Aorta (tissue), 5 donors: ENCODE data around the gene FAM174B. TPM values are rescaled to one million over a fixed set of nuclear protein-coding genes. Genes with fewer than 3 reads are reported as not detected.

Source experiments
- ATAC-seq: fragments of 200-7000 bp; cut with Tn5 transposase; one replicate; pipeline ENCODE4 v1.9.1; 2022; ENCODE audit warnings: moderate library complexity; ENCODE audit not compliant: low FRiP score
- DNase-seq, 2 donors: peaks; one replicate each; pipeline ENCODE4 v3.0.0-alpha.2; 2020
- H3K27ac ChIP-seq, 2 donors: one replicate each; pipeline ENCODE4 v1.5.1; 2013; ENCODE audit warnings: low read length in 2 of 2, mild to moderate bottlenecking in 2 of 2, moderate library complexity in 2 of 2, control low read depth in 1 of 2, inconsistent platforms in 1 of 2, low read depth in 1 of 2
- H3K27me3 ChIP-seq, 2 donors: one replicate each; pipeline ENCODE4 v1.6.1; 2013; ENCODE audit warnings: control low read depth in 1 of 2, low read length in 1 of 2, mild to moderate bottlenecking in 1 of 2, moderate library complexity in 1 of 2; ENCODE audit not compliant: insufficient read depth in 2 of 2, control insufficient read depth in 1 of 2
- H3K36me3 ChIP-seq, 2 donors: one replicate each; pipeline ENCODE4 v1.6.1; 2013; ENCODE audit warnings: control low read depth in 1 of 2, low read length in 1 of 2, mild to moderate bottlenecking in 1 of 2; ENCODE audit not compliant: insufficient read depth in 2 of 2, control insufficient read depth in 1 of 2
- H3K4me1 ChIP-seq, 2 donors: one replicate each; pipeline ENCODE4 v1.6.1; 2013; ENCODE audit warnings: low read length in 2 of 2, control low read depth in 1 of 2, mild to moderate bottlenecking in 1 of 2, moderate library complexity in 1 of 2; ENCODE audit not compliant: insufficient read depth in 2 of 2, control insufficient read depth in 1 of 2
- H3K4me3 ChIP-seq, 2 donors: one replicate each; pipeline ENCODE4 v1.5.1; 2013; ENCODE audit warnings: low read length in 2 of 2, control low read depth in 1 of 2, mild to moderate bottlenecking in 1 of 2
- H3K9me3 ChIP-seq: one replicate; pipeline ENCODE4 v1.6.1; 2013; ENCODE audit warnings: mild to moderate bottlenecking, low read length; ENCODE audit not compliant: control insufficient read depth
- WGBS, 2 donors: extraction: QIAGEN DNeasy Blood & Tissue Kit; methylation state at CpG; one replicate each; pipeline ENCODE4 v1.1.7; 2013; 5-methylcytosine and 5-hydroxymethylcytosine counted together
- intact Hi-C, 2 donors: fragments of 100-400 bp; cut with DNase I; formaldehyde crosslinking; loops; one replicate each; pipeline versions ENCODE4 v1.14.2 to v1.15.0; 2022
- polyA plus RNA-seq, 2 donors: library from polyadenylated mRNA; stranded (reverse); fragments of 200-250 nt; gene quantifications; one replicate each; pipeline ENCODE4 v1.2.3, GENCODE V29; 2013
- total RNA-seq, 2 donors: library from RNA; stranded (reverse); fragmentation: NEBNext Ultra II Directional; extraction: Animal tissue kit (Norgen Biotek cat#: 25700); gene quantifications; one replicate each; pipeline ENCODE4 v1.2.1, GENCODE V29; 2021
- donor health status: healthy with polysubstance abuse.
- donor health status: Bipolar disorder and iron deficiency.
- donor health status: DM: no; HTN: no; CAD: no.
- donor health status: DM: no; HTN: no; CAD: no.
- donor health status: DM: yes; HTN: yes; CAD: no.

FAM174B gene
- total and polyA plus RNA-seq, 4 donors = 3.3 to 16.0 (median 10.3) TPM; not detected in 1

DNA sequence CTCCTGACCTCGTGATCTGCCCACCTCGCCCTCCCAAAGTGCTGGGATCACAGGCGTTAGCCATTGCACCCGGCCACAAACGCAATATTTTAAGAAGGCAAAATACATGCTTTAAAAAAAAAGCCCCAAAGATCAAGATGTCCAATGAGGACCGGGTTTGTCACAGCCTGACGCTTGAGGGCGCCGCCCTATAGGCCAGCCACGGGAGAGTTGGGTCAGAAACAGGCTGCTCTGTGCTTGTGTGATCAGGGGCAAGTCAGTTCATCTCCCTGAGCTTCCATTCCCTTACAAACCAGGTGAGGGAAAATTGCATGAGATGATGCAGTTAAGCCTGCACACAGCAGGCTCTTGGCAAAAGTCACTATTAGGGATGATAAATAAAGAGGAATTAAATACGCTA, 23.9 kb downstream of the FAM174B start:
- DNase-seq = peak in 1 of 2 donors; percentile 37
- WGBS, 2 donors = 91 to 92% methylated on average over 11 of the region's 11 CpGs

GRCh38 chr15:92629975-92630626, 25.5 kb downstream of the FAM174B start:
- DNase-seq (no peak), ATAC-seq (no peak)
- Histone ChIP-seq H3K27me3 (no peaks in the 10 kb centered on the region), H3K4me1 (peaks cover 0 to under 1% of the 10 kb centered on the region in 2 donors), H3K9me3 (no peaks in the 10 kb centered on the region), H3K4me3 (no peak overlapping the region), H3K36me3 (no peaks in the 10 kb centered on the region), H3K27ac (no peak overlapping the region)
- 94% methylated on average over 11 of the region's 11 CpGs for WGBS, 2 donors
- intact Hi-C loops = no loop called here

More for the DNA sequence above, 23.9 kb downstream of the FAM174B start:
- Histone ChIP-seq H3K36me3 (no peaks in the 10 kb centered on the region), H3K27me3 (no peaks in the 10 kb centered on the region), H3K9me3 (no peaks in the 10 kb centered on the region), H3K4me3 (no peak overlapping the region), H3K4me1 (no peaks in the 10 kb centered on the region), H3K27ac (no peak overlapping the region)
- no peak for ATAC-seq
- intact Hi-C loops = no loop called here

GRCh38 chr15:92629276-92629974, 26.1 kb downstream of the FAM174B start:
- no peak for ATAC-seq
- Histone ChIP-seq H3K27me3 (no peaks in the 10 kb centered on the region), H3K36me3 (no peaks in the 10 kb centered on the region), H3K4me1 (peaks cover 0 to 2% of the 10 kb centered on the region in 2 donors), H3K9me3 (no peaks in the 10 kb centered on the region), H3K27ac (no peak overlapping the region), H3K4me3 (no peak overlapping the region)
- WGBS, 2 donors = 92 to 93% methylated on average over 11 of the region's 11 CpGs
- intact Hi-C loops = no loop called here
- peak in 1 of 2 donors; percentile 57 for DNase-seq

DNA sequence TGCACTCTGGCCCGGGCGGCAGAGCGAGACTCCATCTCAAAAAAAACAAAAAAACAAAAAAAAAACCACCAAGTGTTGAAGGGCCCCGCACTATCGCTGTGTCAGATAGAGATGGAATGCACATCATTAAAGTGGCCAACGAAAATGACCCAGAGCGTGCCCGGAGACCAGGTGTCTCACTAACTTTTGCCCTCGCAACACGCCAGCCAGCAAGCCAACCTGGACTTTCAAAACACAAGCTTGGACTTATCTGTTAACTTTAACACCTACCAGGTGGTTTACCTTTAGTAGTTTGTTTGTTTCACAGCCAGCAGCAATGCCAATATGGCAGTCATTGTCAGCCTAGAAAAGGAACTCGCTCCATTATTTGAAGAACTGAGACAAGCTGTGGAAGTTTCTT, 28.6 kb downstream of the FAM174B start:
- H3K27me3 ChIP-seq = no peaks in the 10 kb centered on the region
- H3K4me1 ChIP-seq = peaks cover 0 to 2% of the 10 kb centered on the region in 2 donors
- no peak for ATAC-seq
- no peaks in the 10 kb centered on the region for H3K9me3 ChIP-seq
- H3K4me3 ChIP-seq = no peak overlapping the region
- DNase-seq = no peak
- no peaks in the 10 kb centered on the region for H3K36me3 ChIP-seq
- intact Hi-C loops = no loop called here
- 96 to 98% methylated on average over 11 of the region's 11 CpGs for WGBS, 2 donors
- no peak overlapping the region for H3K27ac ChIP-seq

- 8 to 15% methylated on average over 3 of the region's 3 CpGs for WGBS, 2 donors
- Histone ChIP-seq H3K27ac (no peak overlapping the region), H3K4me3 (no peak overlapping the region), H3K4me1 (peaks cover 0 to 2% of the 10 kb centered on the region in 2 donors), H3K27me3 (no peaks in the 10 kb centered on the region), H3K36me3 (no peaks in the 10 kb centered on the region), H3K9me3 (no peaks in the 10 kb centered on the region)
- intact Hi-C loops = no loop called here
- ATAC-seq = no peak
- no peak for DNase-seq
Observed at GRCh38 chr15:92625251-92625980, 30.2 kb downstream of the FAM174B start.

DNA sequence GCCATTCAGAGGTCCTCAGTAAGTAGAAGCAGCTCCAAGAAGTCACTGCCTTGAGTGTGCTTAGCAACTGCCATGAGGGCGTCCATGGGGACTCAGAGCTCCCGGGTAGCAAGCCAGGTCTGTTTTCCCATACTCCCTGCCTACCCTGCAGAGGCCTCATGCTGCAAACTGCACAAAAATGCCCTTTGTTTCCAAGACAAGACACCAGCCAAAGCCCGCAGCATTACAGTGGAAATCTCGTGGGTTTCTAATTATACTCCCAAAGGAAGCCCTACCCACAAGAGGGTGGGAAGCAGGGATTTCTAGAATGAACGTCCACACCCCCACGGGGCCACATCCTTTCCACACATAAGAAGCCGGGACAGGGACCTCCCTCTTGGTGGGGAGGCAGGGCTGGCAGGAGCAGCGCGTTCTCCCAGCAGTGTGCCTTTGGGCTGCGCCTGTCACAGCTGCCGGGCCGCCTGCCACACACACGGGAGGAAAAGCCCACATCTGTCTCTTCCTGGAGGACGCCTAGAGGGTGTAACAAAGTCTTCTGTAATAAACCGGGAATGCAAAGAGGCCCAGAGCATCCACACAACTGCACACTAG, 31.1 kb downstream of the FAM174B start:
- H3K4me1 ChIP-seq = peaks cover 0 to 2% of the 10 kb centered on the region in 2 donors

GRCh38 chr15:92623435-92623834, 32.1 kb downstream of the FAM174B start:
- H3K27me3 ChIP-seq = no peaks in the 10 kb centered on the region
- intact Hi-C loops = no loop called here
- H3K27ac ChIP-seq = no peak overlapping the region
- no peak overlapping the region for H3K4me3 ChIP-seq
- peaks cover 2% of the 10 kb centered on the region in 2 donors for H3K4me1 ChIP-seq
- 93 to 94% methylated on average over 14 of the region's 14 CpGs for WGBS, 2 donors
- H3K9me3 ChIP-seq = no peaks in the 10 kb centered on the region
- H3K36me3 ChIP-seq = no peaks in the 10 kb centered on the region
- no peak for ATAC-seq
- no peak for DNase-seq

More for the DNA sequence above, 31.1 kb downstream of the FAM174B start:
- Histone ChIP-seq H3K9me3 (no peaks in the 10 kb centered on the region), H3K27me3 (no peaks in the 10 kb centered on the region), H3K36me3 (no peaks in the 10 kb centered on the region), H3K4me3 (no peak overlapping the region), H3K27ac (no peak overlapping the region)
- peak; percentile 56 for ATAC-seq
- WGBS, 2 donors = 2 to 4% methylated on average over 15 of the region's 15 CpGs
- intact Hi-C loops = no loop called here
- no peak for DNase-seq

DNA sequence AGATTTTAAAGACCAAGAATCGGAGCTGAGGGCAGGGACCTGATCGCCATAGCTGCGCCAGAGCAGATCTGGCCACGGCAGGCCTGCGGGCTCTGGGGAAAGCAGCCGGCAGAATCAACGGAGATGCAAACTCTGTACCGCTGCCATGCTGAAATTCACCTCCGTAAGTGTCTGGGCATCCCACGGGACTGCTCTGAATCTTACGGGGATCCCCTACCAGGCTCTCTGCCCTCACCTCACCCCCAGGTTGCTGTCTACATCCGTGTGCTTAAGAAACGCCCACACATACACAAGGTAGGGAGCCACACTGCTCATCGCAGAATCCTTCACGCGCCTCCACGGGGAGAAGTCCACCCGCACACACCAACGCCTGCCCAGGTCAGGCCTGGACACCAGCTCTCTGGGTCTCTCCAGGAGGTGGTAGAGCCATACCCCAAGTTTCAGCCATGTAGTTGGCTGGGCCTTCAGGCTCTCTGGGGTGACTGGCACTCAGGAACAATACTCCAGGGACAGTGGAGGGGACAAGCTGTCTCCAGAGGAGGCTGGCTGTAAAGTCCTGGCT, 33.5 kb downstream of the FAM174B start:
- no peak for DNase-seq

More for the DNA sequence above, 33.5 kb downstream of the FAM174B start:
- Histone ChIP-seq H3K9me3 (no peaks in the 10 kb centered on the region), H3K4me1 (peaks cover 2% of the 10 kb centered on the region in 2 donors), H3K4me3 (no peak overlapping the region), H3K27me3 (no peaks in the 10 kb centered on the region), H3K27ac (no peak overlapping the region), H3K36me3 (no peaks in the 10 kb centered on the region)
- intact Hi-C loops = no loop called here
- no peak for ATAC-seq
- 96% methylated on average over 19 of the region's 19 CpGs for WGBS, 2 donors
